ENCODE measurements around the gene RCAN2. TPM values are rescaled to one million over a fixed set of nuclear protein-coding genes. Genes with fewer than 3 reads are reported as not detected.

Gene RCAN2
- total RNA-seq, 1 experiment from 2014 or later, result 0.05 TPM

DNA sequence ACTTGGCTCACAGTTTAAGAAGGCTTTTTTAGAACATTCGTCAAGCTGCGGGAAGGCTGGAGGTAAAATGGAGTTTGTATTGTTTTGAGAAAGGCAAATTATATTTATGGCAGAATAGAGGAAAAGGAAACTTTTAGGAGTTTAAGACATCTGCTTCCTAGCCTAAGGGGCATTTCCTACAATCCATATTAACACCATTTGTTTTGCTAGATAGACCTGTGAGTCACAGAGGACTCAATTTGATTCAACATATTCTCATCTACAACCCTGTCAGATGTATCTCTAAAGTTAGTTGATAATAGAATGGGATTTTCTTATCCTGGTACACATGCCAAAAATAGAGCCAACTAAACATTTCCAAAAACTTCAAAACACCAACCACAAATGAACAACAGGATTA, 35.0 kb downstream of the RCAN2 start:
- H3K4me3 ChIP-seq (ENCODE audit: low read depth in 2 of 2, low read length in 2 of 2), result no peak overlapping the region
- no peak for ATAC-seq
- POLR2A ChIA-PET, result no interaction called here
- BruUV-seq (replicated peaks), result no TSS peak
- TF ChIP-seq SIN3A (IDR thresholded peaks at IDR 0.05; ENCODE audit: borderline replicate concordance, insufficient read depth, low read depth, low read length), result no peak
- no peak for TF ChIP-seq POLR2AphosphoS5 (IDR thresholded peaks at IDR 0.05; ENCODE audit: low read depth, low read length)
- TF ChIP-seq, protein P1, sequence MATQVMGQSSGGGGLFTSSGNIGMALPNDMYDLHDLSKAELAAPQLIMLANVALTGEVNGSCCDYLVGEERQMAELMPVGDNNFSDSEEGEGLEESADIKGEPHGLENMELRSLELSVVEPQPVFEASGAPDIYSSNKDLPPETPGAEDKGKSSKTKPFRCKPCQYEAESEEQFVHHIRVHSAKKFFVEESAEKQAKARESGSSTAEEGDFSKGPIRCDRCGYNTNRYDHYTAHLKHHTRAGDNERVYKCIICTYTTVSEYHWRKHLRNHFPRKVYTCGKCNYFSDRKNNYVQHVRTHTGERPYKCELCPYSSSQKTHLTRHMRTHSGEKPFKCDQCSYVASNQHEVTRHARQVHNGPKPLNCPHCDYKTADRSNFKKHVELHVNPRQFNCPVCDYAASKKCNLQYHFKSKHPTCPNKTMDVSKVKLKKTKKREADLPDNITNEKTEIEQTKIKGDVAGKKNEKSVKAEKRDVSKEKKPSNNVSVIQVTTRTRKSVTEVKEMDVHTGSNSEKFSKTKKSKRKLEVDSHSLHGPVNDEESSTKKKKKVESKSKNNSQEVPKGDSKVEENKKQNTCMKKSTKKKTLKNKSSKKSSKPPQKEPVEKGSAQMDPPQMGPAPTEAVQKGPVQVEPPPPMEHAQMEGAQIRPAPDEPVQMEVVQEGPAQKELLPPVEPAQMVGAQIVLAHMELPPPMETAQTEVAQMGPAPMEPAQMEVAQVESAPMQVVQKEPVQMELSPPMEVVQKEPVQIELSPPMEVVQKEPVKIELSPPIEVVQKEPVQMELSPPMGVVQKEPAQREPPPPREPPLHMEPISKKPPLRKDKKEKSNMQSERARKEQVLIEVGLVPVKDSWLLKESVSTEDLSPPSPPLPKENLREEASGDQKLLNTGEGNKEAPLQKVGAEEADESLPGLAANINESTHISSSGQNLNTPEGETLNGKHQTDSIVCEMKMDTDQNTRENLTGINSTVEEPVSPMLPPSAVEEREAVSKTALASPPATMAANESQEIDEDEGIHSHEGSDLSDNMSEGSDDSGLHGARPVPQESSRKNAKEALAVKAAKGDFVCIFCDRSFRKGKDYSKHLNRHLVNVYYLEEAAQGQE (IDR thresholded peaks at IDR 0.05; ENCODE audit: insufficient read depth in 1 of 2, low read depth in 2 of 2, low read length in 1 of 2), result no peak
- TF ChIP-seq TCF7L2 (IDR thresholded peaks at IDR 0.05; ENCODE audit: low read depth, low read length), result no peak
- TF ChIP-seq, protein P2, sequence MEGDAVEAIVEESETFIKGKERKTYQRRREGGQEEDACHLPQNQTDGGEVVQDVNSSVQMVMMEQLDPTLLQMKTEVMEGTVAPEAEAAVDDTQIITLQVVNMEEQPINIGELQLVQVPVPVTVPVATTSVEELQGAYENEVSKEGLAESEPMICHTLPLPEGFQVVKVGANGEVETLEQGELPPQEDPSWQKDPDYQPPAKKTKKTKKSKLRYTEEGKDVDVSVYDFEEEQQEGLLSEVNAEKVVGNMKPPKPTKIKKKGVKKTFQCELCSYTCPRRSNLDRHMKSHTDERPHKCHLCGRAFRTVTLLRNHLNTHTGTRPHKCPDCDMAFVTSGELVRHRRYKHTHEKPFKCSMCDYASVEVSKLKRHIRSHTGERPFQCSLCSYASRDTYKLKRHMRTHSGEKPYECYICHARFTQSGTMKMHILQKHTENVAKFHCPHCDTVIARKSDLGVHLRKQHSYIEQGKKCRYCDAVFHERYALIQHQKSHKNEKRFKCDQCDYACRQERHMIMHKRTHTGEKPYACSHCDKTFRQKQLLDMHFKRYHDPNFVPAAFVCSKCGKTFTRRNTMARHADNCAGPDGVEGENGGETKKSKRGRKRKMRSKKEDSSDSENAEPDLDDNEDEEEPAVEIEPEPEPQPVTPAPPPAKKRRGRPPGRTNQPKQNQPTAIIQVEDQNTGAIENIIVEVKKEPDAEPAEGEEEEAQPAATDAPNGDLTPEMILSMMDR (IDR thresholded peaks at IDR 0.05), result no peak
- no peaks in the 10 kb centered on the region for H3K4me1 ChIP-seq (ENCODE audit: control insufficient read depth, insufficient read depth, low read length)
- in situ Hi-C loops (cut with HindIII; ENCODE audit: low pct_unique_long_range_greater_than_20kb, low sequenced_read_pairs) (no loop called here), intact Hi-C loops (cut with micrococcal nuclease; ENCODE audit: unreplicated experiment) (no loop called here)
- H3K36me3 ChIP-seq (ENCODE audit: control insufficient read depth, insufficient read depth, low read length), result no peaks in the 10 kb centered on the region
- CTCF ChIA-PET, result no interaction called here
- DNase-seq (ENCODE audit: low read depth, low spot score), result no peak
- H3K9me3 ChIP-seq (ENCODE audit: control insufficient read depth, insufficient read depth, low read depth, low read length), result no peaks in the 10 kb centered on the region
- H3K27me3 ChIP-seq (ENCODE audit: control insufficient read depth, insufficient read depth, low read length), result no peaks in the 10 kb centered on the region
- no peak overlapping the region for H3K27ac ChIP-seq (ENCODE audit: low read length)

DNA sequence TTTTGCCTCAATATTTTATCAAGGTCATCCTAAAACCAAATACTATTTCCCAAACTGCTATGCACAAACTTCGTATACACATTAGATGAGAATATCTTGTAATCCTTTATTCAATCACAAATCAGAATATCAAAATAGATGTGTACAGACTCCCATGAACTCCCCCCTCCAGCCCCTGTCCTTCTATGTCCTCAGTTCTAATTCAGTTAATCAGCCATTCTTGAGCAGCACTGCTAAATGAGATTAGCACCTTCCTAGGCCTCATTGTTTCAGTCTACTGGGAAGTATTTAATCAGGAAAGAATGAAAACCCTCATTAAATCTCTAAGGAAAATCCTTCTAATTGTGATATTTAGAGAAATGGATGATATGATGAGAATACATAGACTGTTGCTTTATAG, 36.6 kb downstream of the RCAN2 start:
- Histone ChIP-seq H3K36me3 (ENCODE audit: control insufficient read depth, insufficient read depth, low read length) (no peaks in the 10 kb centered on the region), H3K27me3 (ENCODE audit: control insufficient read depth, insufficient read depth, low read length) (no peaks in the 10 kb centered on the region), H3K9me3 (ENCODE audit: control insufficient read depth, insufficient read depth, low read depth, low read length) (no peaks in the 10 kb centered on the region), H3K27ac (ENCODE audit: low read length) (no peak overlapping the region), H3K4me1 (ENCODE audit: control insufficient read depth, insufficient read depth, low read length) (no peaks in the 10 kb centered on the region), H3K4me3 (ENCODE audit: low read depth in 2 of 2, low read length in 2 of 2) (no peak overlapping the region)
- DNase-seq (ENCODE audit: low read depth, low spot score) (no peak), ATAC-seq (no peak)
- in situ Hi-C loops (cut with HindIII; ENCODE audit: low pct_unique_long_range_greater_than_20kb, low sequenced_read_pairs), result no loop called here
- no TSS peak for BruUV-seq (replicated peaks)
- ChIA-PET POLR2A (no interaction called here), CTCF (no interaction called here)
- intact Hi-C loops (cut with micrococcal nuclease; ENCODE audit: unreplicated experiment), result no loop called here
- TF ChIP-seq POLR2AphosphoS5 (IDR thresholded peaks at IDR 0.05; ENCODE audit: low read depth, low read length) (no peak), TCF7L2 (IDR thresholded peaks at IDR 0.05; ENCODE audit: low read depth, low read length) (no peak), SIN3A (IDR thresholded peaks at IDR 0.05; ENCODE audit: borderline replicate concordance, insufficient read depth, low read depth, low read length) (no peak)
- TF ChIP-seq, protein P2 (IDR thresholded peaks at IDR 0.05), result no peak
- TF ChIP-seq, protein P1 (IDR thresholded peaks at IDR 0.05; ENCODE audit: insufficient read depth in 1 of 2, low read depth in 2 of 2, low read length in 1 of 2), result no peak
